GM21515 (cell line): Measurements from ENCODE around the gene SLC25A17.
"Not testable (repeated sequence)": the region's sequence is repeated elsewhere in the genome, so short reads cannot be mapped to it uniquely, and the experiment has no call there.

ENCODE experiments used
- ATAC-seq: cut with Tn5 transposase; IDR thresholded peaks from one replicate; pipeline ENCODE4 v1.9.1; 2021; ENCODE audit not compliant: unreplicated experiment

Gene SLC25A17

DNA sequence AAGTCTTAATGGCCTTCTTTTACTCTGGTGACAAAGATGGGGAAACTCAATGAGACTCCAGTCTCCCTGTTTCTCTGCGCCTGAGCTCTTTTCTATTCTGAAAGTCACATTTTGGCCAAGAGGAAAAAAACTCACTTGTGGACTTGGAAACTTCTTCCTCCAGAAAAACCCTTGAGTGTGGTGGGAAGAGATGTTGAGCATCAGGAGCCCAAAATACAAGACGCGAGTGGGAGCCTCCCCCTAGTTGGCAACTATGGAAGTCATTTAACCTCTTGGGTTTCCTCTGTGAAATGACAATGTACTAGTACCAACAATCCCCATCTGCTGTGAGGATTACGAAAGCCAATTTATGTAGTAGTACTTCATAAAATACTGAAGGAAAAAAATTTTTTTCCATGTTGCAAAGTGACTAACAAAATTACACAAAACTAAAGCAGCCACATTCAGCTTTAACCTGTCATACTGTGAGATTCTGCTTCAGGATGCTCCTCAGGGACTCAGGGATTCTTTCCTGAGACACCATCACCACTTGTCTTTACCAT lies 524 bp upstream of the SLC25A17 start:
- no peak for ATAC-seq

DNA sequence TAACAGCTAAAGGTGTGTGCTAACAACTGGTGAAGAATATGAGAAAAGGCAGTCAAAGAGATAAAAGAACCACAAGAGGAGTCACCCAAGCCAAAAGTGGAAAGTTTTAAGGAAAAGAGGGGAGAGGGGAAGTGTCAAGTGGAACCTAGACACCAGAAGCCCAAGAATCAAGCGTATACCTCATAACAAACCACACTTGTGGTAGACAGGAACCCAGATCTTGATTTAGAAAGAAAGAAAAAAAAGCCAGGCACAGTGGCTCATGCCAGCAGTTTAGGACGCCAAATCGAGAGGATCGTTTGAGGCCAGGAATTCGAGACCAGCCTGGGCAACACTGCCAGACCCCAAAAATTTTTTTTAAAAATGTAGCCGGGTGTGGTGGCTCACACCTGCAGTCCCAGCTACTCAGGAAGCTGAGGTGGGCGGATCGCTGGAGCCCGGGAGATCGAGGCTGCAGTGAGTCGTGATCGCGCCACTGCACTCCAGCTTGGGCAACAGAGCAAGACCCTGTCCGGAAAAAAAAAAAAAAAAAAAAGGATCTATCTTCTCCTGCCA lies 877 bp downstream of the SLC25A17 start:
- ATAC-seq = peak; percentile 1

DNA sequence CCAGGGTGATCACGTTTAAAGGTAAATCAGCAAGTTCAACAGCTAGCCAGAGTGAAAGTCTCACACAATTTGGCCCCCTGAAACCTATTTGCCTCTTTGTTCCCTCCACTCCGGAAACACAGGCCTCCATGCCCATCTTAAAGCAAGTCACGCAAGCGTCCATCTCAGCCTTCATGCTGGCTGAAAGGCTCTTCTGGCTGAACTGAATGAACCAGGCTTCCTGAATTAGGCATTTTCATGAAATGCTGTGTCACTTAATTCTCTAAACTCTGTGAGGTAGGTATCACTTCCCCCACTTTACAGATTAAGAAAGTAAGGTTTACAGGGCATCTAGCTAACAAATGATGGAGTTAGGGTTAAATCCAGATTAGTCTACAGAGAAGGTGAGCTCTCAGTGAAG lies 1.4 kb downstream of the SLC25A17 start:
- no peak for ATAC-seq

GRCh38 chr22:40813912-40814315 lies 5.2 kb downstream of the SLC25A17 start:
- ATAC-seq = no peak

DNA sequence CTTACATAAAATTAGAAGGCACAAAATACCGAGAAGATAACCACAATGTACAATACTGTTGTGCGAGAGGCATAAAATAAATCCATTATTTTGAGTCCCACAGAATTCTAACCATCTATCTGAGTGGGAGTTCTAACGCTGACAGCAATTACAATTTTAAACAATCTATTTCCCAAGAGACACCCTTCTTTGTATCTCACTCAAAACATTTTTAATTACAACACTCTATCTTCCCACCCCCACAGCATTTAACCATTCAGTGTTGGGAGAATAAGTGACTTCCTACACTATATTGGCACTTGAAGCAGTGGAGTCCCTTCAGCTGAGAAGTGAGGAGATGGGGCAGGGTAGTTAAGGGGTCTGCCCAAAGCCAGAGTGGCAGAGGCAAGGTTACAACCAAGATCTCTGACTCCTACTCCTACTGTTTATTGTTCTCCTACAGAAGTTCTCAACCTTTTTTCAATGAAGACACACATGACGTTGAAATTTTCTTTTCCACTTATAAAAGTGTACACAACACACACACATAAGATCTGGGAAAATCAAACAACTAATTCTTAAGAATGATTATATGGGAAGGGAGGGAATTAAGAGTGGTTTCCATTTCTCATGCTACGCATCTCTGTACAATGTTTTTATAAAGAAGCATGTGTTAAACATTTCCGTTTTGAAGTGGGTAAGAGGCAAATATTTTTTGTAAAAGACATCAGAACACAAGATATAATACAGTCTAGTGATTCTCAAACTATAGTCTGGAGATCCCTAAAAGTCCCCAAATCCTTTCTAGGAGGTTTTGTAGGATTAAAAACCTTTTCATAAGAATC lies 10.9 kb downstream of the SLC25A17 start:
- no peak for ATAC-seq

DNA sequence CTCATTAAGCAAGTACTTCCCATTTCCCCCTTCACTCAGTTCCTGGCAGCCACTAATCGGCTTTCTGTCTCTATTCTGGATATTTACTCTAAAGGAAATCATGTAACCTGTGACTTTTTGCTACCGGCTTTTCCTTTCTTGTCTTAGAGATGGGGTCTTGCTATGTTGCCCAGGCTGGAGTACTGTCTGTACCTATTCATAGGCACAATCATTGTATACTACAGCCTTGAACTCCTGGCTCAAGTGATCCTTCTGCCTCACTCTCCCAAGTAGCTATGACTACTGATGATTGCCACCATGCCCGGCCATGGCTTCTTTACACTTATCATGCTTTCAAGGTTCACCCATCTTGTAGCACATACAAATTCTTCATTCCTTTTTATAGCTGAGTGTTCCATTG lies 12.4 kb downstream of the SLC25A17 start:
- ATAC-seq = no peak

DNA sequence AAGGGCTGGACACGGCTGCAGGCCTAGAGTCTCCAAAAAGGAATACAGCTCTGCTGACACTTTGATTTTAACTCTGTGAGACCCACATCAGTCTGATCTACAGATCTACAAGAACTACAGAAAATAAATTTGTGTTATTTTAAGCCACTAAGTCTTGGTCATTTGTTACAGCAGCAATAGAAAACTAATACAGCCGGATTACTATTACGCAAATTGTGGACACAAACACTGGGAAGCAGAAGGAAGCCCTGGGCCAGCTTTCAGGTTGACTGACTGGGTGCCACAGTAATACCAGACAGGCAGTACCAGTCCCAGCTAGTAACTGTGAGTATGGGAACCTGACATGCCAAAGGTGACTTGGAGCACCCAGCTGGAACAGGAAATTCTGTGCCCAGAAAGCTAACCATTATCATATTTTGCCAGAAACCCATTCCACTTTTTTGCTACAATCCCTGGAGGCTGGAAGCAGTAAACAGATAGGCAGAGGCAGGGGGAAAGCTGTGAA lies 13.4 kb downstream of the SLC25A17 start:
- no peak for ATAC-seq

DNA sequence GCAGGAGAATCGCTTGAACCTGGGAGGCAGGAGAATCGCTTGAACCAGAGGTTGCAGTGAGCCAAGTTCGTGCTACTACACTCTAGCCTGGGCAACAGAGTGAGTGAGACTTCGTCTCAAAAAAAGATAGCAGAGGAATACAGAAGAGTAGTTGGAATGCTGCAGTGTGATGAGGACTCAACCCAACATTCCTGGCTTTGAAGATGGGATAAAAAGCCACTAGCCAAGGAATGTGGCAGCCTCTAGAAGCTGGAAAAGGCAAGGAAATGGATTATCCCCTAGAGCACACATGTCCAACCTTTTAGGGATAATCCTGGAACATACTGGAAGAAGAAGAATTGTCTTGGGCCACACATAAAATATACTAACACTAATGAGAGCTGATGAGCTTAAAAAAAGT lies 13.9 kb downstream of the SLC25A17 start:
- no peak for ATAC-seq

DNA sequence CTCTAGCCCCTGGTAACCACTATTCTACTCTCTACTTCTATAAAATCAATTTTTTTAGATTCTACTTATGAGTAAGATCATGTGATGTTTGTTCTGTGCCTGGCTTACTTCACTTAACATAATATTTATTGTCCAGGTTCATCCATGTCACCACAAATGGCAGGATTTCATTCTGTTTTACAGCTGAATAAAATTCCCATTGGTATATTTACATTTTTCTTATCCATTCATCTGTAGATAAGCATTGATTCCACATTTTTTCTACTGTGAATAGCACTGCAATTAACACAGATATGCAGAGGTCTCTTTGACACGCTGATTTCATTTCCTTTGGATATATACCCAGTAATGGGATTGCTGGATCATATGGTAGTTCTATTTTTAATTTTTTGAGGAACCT lies 15.8 kb downstream of the SLC25A17 start:
- no peak for ATAC-seq

DNA sequence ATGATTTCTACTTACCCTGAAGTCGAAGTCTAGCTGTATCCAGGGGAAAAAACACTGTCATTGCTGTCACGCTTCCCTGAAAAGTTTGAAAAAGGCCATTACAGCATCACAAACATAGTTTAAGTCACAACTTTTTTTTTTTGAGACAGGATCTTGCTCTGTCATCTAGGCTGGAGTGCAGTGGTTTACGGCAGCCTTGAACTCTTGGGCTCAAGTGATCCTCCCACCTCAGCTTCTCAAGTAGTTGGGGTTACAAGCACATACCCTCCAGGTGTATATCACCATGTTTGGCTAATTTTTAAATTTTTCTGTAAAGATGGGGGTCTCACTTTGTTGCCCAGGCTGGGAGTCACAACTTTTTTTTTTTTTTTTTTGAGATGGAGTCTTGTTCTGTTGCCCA lies 20.1 kb downstream of the SLC25A17 start:
- no peak for ATAC-seq

- ATAC-seq = no peak
These were observed 21.7 kb downstream of the SLC25A17 start for GRCh38 chr22:40797427-40797826.

- no peak for ATAC-seq
These were observed 26.7 kb downstream of the SLC25A17 start for GRCh38 chr22:40792451-40792850.

DNA sequence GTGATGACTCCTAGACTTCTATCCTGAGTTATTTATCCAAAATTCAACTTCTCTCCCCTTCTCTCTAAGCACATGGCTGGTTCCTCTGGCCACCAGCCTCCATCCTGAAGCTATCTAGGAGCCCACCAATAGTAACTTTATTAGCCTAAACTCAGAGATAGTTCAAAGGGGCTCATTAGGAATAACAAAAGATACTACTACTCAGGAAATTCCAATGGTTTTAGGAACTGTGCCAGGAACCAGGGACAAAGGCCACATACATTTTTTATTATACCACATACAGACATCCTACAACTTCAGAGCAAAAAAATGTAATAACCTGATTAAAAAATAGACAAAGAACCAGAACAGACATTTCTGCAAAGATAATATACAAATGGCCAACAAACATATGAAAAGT lies 27.9 kb downstream of the SLC25A17 start:
- no peak for ATAC-seq

GRCh38 chr22:40789131-40789530 lies 30.0 kb downstream of the SLC25A17 start:
- no peak for ATAC-seq

DNA sequence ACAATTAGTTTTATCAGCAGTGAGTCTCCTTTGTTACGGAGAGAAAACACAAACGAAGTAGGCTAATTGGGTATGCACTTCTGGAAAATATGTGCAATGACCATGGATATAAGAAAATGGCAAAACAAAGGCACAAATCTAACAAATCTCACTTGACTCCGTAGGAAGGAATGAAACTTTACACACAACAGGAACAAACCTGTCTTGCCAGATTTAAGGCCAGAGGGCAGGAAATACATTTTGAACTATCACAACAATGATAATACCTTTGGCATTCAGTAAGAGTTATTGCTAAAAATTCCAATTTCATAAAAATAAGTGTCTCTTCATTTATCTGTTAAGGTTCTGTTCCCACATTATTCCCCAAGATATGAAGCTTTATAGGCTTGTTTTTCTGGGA lies 36.6 kb downstream of the SLC25A17 start:
- ATAC-seq = no peak

DNA sequence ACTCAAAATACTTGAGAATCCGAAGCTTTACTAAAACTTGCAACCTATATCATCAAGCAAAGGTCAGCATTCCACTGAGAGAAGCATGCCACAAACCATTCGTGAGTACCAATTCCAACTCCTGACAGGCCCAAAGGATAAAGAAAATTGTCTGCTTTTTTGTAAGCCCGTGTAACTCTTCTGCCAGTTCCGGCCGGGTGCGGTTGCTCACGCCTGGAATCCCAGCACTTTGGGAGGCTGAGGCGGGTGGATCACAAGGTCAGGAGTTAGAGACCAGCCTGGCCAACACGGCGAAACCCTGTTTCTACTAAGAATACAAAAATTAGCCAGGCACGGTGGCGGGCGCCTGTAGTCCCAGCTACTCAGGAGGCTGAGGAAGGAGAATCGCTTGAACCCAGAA lies 37.4 kb downstream of the SLC25A17 start:
- ATAC-seq = not testable (repeated sequence)

- ATAC-seq = no peak
These were observed 49.4 kb downstream of the SLC25A17 start for GRCh38 chr22:40769761-40770160.

- no peak for ATAC-seq
These were observed 50.9 kb downstream of the SLC25A17 start for GRCh38 chr22:40768206-40768605.

- no peak for ATAC-seq
These were observed 52.2 kb downstream of the SLC25A17 start for GRCh38 chr22:40766956-40767355.

DNA sequence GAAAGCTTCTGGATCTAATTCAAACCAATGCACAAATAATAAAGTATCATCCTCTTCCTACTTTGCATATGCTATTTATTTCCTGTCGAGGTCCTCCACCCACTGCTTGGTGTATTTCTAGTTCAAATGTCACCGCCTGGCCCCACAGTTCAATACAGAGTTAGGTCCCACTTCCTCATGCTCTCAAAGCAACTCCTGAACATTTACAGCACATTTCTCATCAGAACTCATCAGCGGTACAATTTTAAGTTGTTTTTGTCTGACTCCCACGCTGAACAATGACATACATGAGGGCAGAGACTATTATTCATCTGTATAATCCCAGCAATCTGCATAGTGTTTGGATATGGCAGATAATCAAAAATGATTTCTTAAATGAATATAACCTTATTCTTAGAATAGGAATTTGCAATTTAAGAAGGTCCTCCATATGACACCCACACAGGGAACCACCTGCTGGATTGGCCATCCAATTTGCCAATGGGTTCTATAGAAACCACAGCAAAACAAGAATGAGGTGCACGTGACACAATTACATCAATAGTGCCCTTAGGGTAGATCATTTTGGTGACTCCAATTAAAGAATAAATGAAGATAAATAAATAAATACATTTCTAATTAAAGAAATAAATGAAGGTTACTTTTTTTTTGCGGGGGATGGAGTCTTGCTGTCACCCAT lies 54.2 kb downstream of the SLC25A17 start:
- no peak for ATAC-seq

- no peak for ATAC-seq
These were observed 59.8 kb downstream of the SLC25A17 start for GRCh38 chr22:40759294-40759840.
